ENCODE measurements around the gene KIAA0513.
A peak's percentile ranks its signal among the peaks of the same experiment; 100 is the strongest.

GRCh38 chr16:85027349-85027957 is at the start of gene KIAA0513:
- TF ChIP-seq KLF15 (CRISPR knock-in tag; IDR thresholded peaks at IDR 0.05; ENCODE audit: borderline replicate concordance) (no peak), ZNF713 (CRISPR knock-in tag; IDR thresholded peaks at IDR 0.05) (no peak), KAT7 (CRISPR knock-in tag; IDR thresholded peaks at IDR 0.05; ENCODE audit: borderline replicate concordance) (no peak), ZNF615 (CRISPR knock-in tag; IDR thresholded peaks at IDR 0.05; ENCODE audit: borderline replicate concordance) (no peak), ZNF562 (CRISPR knock-in tag; IDR thresholded peaks at IDR 0.05; ENCODE audit: borderline replicate concordance) (no peak), TBP (CRISPR knock-in tag; IDR thresholded peaks at IDR 0.05) (no peak), SIN3A (IDR thresholded peaks at IDR 0.05; ENCODE audit: borderline replicate concordance, low read depth, low read length) (no peak), ZNF232 (CRISPR knock-in tag; IDR thresholded peaks at IDR 0.05; ENCODE audit: borderline replicate concordance) (0 out of 2 replicates have a peak, but pooled peaks have one; percentile 55), ZBTB33 (CRISPR knock-in tag; IDR thresholded peaks at IDR 0.05) (no peak), CTCF (CRISPR knock-in tag; IDR thresholded peaks at IDR 0.05) (peak; percentile 81)

Measured in HepG2 (cell line).